H1 (cell line): ENCODE measurements around the gene KNDC1. TPM values are rescaled to one million over a fixed set of nuclear protein-coding genes. Genes with fewer than 3 reads are reported as not detected.

Experiments
- CTCF ChIA-PET: fragments of 300-600 bp; sonication (Branson Sonifier 250); formaldehyde crosslinking; loops from one replicate; lab custom pipeline; 2021; ENCODE audit not compliant: partially characterized antibody; lab: Charles Lee
- POLR2A ChIA-PET: fragments of 300-600 bp; sonication (Branson Sonifier 250); formaldehyde crosslinking; loops from one replicate; lab custom pipeline; 2021; ENCODE audit warnings: inconsistent platforms; ENCODE audit not compliant: partially characterized antibody; lab: Charles Lee
- DNase-seq, 2 experiments: peaks; one replicate each; pipeline versions ENCODE4 v3.0.0 to v3.0.0-alpha.2; 2010 to 2022; ENCODE audit warnings: low spot score in 2 of 2, low read depth in 1 of 2, mixed read lengths in 1 of 2
- FAIRE-seq: peaks from 2 replicates; lab custom pipeline; 2011; peaks lifted over from hg19 to GRCh38; lab: Jason Lieb, UNC
- H2AFZ ChIP-seq: 2 replicates; pipeline ENCODE4 v1.8.1; 2012; ENCODE audit warnings: low read length, inconsistent platforms
- H2AK5ac ChIP-seq: 2 replicates; pipeline ENCODE4 v1.6.1; 2013; ENCODE audit warnings: low read depth, low read length
- H2BK120ac ChIP-seq: replicated peaks from 2 replicates; pipeline ENCODE3; 2013; ENCODE audit warnings: low read depth, low read length, inconsistent platforms
- H2BK12ac ChIP-seq: 2 replicates; pipeline ENCODE4 v1.6.1; 2013; ENCODE audit warnings: low read depth, low read length
- H2BK15ac ChIP-seq: 2 replicates; pipeline ENCODE4 v1.6.1; 2013; ENCODE audit warnings: low read length
- H2BK20ac ChIP-seq: 2 replicates; pipeline ENCODE4 v1.6.1; 2013; ENCODE audit warnings: low read length
- H2BK5ac ChIP-seq: 2 replicates; pipeline ENCODE4 v1.6.1; 2013; ENCODE audit warnings: low read depth, low read length
- H3K14ac ChIP-seq: 2 replicates; pipeline ENCODE4 v1.6.1; 2013; ENCODE audit warnings: inconsistent platforms; ENCODE audit not compliant: insufficient read length
- H3K18ac ChIP-seq: 2 replicates; pipeline ENCODE4 v1.6.1; 2013; ENCODE audit warnings: low read length; ENCODE audit errors: extremely low read depth
- H3K23ac ChIP-seq: 2 replicates; pipeline ENCODE4 v1.6.1; 2013; ENCODE audit warnings: inconsistent platforms; ENCODE audit not compliant: insufficient read length
- H3K23me2 ChIP-seq: 2 replicates; pipeline ENCODE4 v1.6.1; 2013; ENCODE audit warnings: low read depth, low read length
- H3K27ac ChIP-seq: 2 replicates; pipeline ENCODE4 v1.6.1; 2011; ENCODE audit warnings: low read depth, low read length, inconsistent platforms
- H3K27me3 ChIP-seq, 4 experiments: replicated peaks in 1 of 4; 1 replicate in 1 of 4; 2 replicates in 3 of 4; pipeline versions ENCODE4 v1.6.1 to v1.8.1; 2011 to 2013; ENCODE audit warnings: low read length in 3 of 4, mild to moderate bottlenecking in 3 of 4, inconsistent platforms in 2 of 4, mixed read lengths in 2 of 4, moderate library complexity in 1 of 4; ENCODE audit not compliant: control insufficient read depth in 3 of 4, insufficient read depth in 3 of 4; ENCODE audit errors: extremely low read depth in 1 of 4
- H3K36me3 ChIP-seq, 4 experiments: 2 replicates each; pipeline versions ENCODE4 v1.6.1 to v1.8.1; 2011 to 2013; ENCODE audit warnings: mild to moderate bottlenecking in 4 of 4, low read length in 3 of 4, moderate library complexity in 2 of 4, control low read depth in 1 of 4, inconsistent platforms in 1 of 4; ENCODE audit not compliant: insufficient read depth in 4 of 4, control insufficient read depth in 2 of 4
- H3K4ac ChIP-seq: replicated peaks from 2 replicates; pipeline ENCODE3; 2013; ENCODE audit warnings: low read length, low read depth, mixed read lengths, inconsistent platforms; ENCODE audit not compliant: insufficient read length
- H3K4me1 ChIP-seq, 4 experiments: replicated peaks in 1 of 4; 1 replicate in 1 of 4; 2 replicates in 3 of 4; pipeline versions ENCODE4 v1.6.1 to v1.8.1; 2011 to 2013; ENCODE audit warnings: low read length in 3 of 4, inconsistent platforms in 2 of 4, mixed read lengths in 1 of 4; ENCODE audit not compliant: insufficient read depth in 4 of 4, control insufficient read depth in 3 of 4
- H3K4me2 ChIP-seq, 2 experiments: 2 replicates each; pipeline versions ENCODE4 v1.6.1 to v1.8.1; 2011 to 2013; ENCODE audit warnings: low read depth in 2 of 2, low read length in 2 of 2, control low read depth in 1 of 2, inconsistent platforms in 1 of 2, mild to moderate bottlenecking in 1 of 2; ENCODE audit not compliant: insufficient read depth in 1 of 2
- H3K4me3 ChIP-seq, 4 experiments: fragments of 200-600, 300-600 bp in 1 of 4; sonication (generic), shearing (Covaris generic), sonication (Bioruptor Twin) in 1 of 4; 2 replicates each; pipeline versions ENCODE4 v1.5.1 to v1.8.1; 2011 to 2016; ENCODE audit warnings: low read length in 4 of 4, low read depth in 3 of 4, control low read depth in 2 of 4, inconsistent platforms in 2 of 4, mild to moderate bottlenecking in 2 of 4, mixed read lengths in 1 of 4, moderate library complexity in 1 of 4; ENCODE audit not compliant: insufficient read depth in 2 of 4; ENCODE audit errors: extremely low read depth in 1 of 4
- H3K56ac ChIP-seq: replicated peaks from 2 replicates; pipeline ENCODE3; 2013; ENCODE audit warnings: low read depth, mild to moderate bottlenecking, mixed read lengths, low read length, inconsistent platforms; ENCODE audit not compliant: insufficient read length
- H3K79me1 ChIP-seq: 2 replicates; pipeline ENCODE4 v1.6.1; 2013; ENCODE audit warnings: low read depth, low read length, control low read depth
- H3K79me2 ChIP-seq, 2 experiments: 2 replicates each; pipeline versions ENCODE4 v1.6.1 to v1.8.1; 2012 to 2013; ENCODE audit warnings: low read length in 2 of 2, mild to moderate bottlenecking in 2 of 2, inconsistent platforms in 1 of 2; ENCODE audit not compliant: insufficient read depth in 2 of 2, control insufficient read depth in 1 of 2
- H3K9ac ChIP-seq, 4 experiments: replicated peaks in 1 of 4; 1 replicate in 1 of 4; 2 replicates in 3 of 4; pipeline versions ENCODE4 v1.6.1 to v1.8.1; 2011 to 2013; ENCODE audit warnings: low read depth in 3 of 4, low read length in 3 of 4, control low read depth in 2 of 4, mild to moderate bottlenecking in 2 of 4, moderate library complexity in 2 of 4, inconsistent platforms in 1 of 4; ENCODE audit errors: extremely low read depth in 1 of 4
- H3K9me3 ChIP-seq, 2 experiments: 2 replicates each; pipeline versions ENCODE4 v1.6.1 to v1.8.1; 2012 to 2013; ENCODE audit warnings: mild to moderate bottlenecking in 2 of 2, moderate library complexity in 2 of 2, control low read depth in 1 of 2, inconsistent platforms in 1 of 2, low read depth in 1 of 2, low read length in 1 of 2, mixed read lengths in 1 of 2; ENCODE audit not compliant: insufficient read depth in 2 of 2
- H4K20me1 ChIP-seq, 2 experiments: replicated peaks in 1 of 2; 2 replicates each; pipeline versions ENCODE3 to v1.8.1; 2011 to 2013; ENCODE audit warnings: inconsistent platforms in 2 of 2, low read length in 2 of 2, mild to moderate bottlenecking in 1 of 2; ENCODE audit not compliant: insufficient read depth in 2 of 2, control insufficient read depth in 1 of 2
- H4K5ac ChIP-seq: 2 replicates; pipeline ENCODE4 v1.6.1; 2013; ENCODE audit warnings: low read length, low read depth, mixed read lengths, inconsistent platforms; ENCODE audit not compliant: insufficient read length
- H4K8ac ChIP-seq: 2 replicates; pipeline ENCODE4 v1.8.0; 2013; ENCODE audit warnings: mild to moderate bottlenecking, moderate library complexity, low read length, inconsistent platforms; ENCODE audit not compliant: insufficient read depth; ENCODE audit errors: extremely low read depth
- H4K91ac ChIP-seq: replicated peaks from 2 replicates; pipeline ENCODE3; 2013; ENCODE audit warnings: low read length, mixed read lengths, inconsistent platforms; ENCODE audit not compliant: insufficient read length
- ASH2L ChIP-seq: fragments of 200-600, 300-600 bp; sonication (generic); IDR thresholded peaks from one replicate; pipeline ENCODE4 v1.7.1; 2017; ENCODE audit warnings: low read length
- KDM4A ChIP-seq: IDR thresholded peaks from one replicate; pipeline ENCODE4 v1.7.1; 2012; ENCODE audit warnings: low read depth, mild to moderate bottlenecking, moderate library complexity, low read length, inconsistent platforms; ENCODE audit not compliant: severe bottlenecking
- MAX ChIP-seq: IDR thresholded peaks from 2 replicates; pipeline ENCODE4 v1.6.1; 2012; ENCODE audit warnings: inconsistent platforms
- NRF1 ChIP-seq: IDR thresholded peaks from 2 replicates; pipeline ENCODE4 v1.6.1; 2011; ENCODE audit warnings: mild to moderate bottlenecking, low read depth, low read length, improper control_type of control experiment
- SP2 ChIP-seq: IDR thresholded peaks from 2 replicates; pipeline ENCODE4 v1.6.1; 2012; ENCODE audit warnings: mild to moderate bottlenecking, low read length, inconsistent platforms
- WGBS, 2 experiments: shearing (Covaris generic) in 1 of 2; methylation state at CpG; one replicate each; pipeline versions ENCODE4 v1.1.6 to v1.1.7; 2013 to 2015; ENCODE audit warnings: low lambda C conversion rate in 2 of 2, mixed read lengths in 2 of 2, inconsistent platforms in 1 of 2, low coverage in 1 of 2, missing lambda C conversion rate in 1 of 2; ENCODE audit not compliant: insufficient replicate concordance in 2 of 2, insufficient coverage in 1 of 2, insufficient read length in 1 of 2; ENCODE audit errors: extremely low coverage in 1 of 2, missing lambda C conversion rate in 1 of 2; 5-methylcytosine and 5-hydroxymethylcytosine counted together
- polyA plus RNA-seq, 7 experiments: library from polyadenylated mRNA; depleted of rRNA in 3 of 7; stranded (reverse) in 5 of 7; unstranded in 2 of 7; fragments of >200 nt in 5 of 7; fragments of 200-250 nt in 2 of 7; gene quantifications; 1 replicate in 5 of 7; 2 replicates in 1 of 7; 4 replicates in 1 of 7; pipeline versions ENCODE4 v1.2.1 to v1.2.3, GENCODE V29; 2011 to 2013; ENCODE audit warnings: missing spikeins in 2 of 7, mixed read lengths in 2 of 7
- total RNA-seq: library from RNA; stranded (reverse); fragmentation: NEBNext Ultra II Directional; extraction: Animal tissue kit (Norgen Biotek cat#: 25700); gene quantifications from 2 replicates; pipeline ENCODE4 v1.2.1, GENCODE V29; 2021
- TF ChIP-seq, protein P1 (sequence below): IDR thresholded peaks from 2 replicates; pipeline ENCODE4 v1.6.1; 2012; ENCODE audit warnings: low read length, inconsistent platforms

The KNDC1 gene
- total and polyA plus RNA-seq, 2 of the 8 experiments (the other 6 are each of a cell fraction or from before 2014, with no cell fraction given) = 7.5 to 16.7 TPM

GRCh38 chr10:133207627-133208026, 47.6 kb downstream of the KNDC1 start:
- Histone ChIP-seq H3K36me3 (peaks cover 0 to 6% (median 0%) of the 10 kb centered on the region in 4 experiments; a peak in 3 of 8 replicates), H3K79me1 (no peaks in the 10 kb centered on the region), H3K4me3 (no peak overlapping the region), H3K9ac (no peak overlapping the region), H3K4ac (no peak overlapping the region), H3K4me1 (no peaks in the 10 kb centered on the region), H2BK20ac (no peak overlapping the region), H4K8ac (no peak overlapping the region), H3K27ac (no peak overlapping the region), H3K79me2 (no peaks in the 10 kb centered on the region), H4K91ac (no peak overlapping the region), H4K20me1 (peaks cover 2 to 12% of the 10 kb centered on the region in 2 experiments), H2AK5ac (no peak overlapping the region), H2BK12ac (no peak overlapping the region), H2BK120ac (no peak overlapping the region), H2BK15ac (no peak overlapping the region), H2BK5ac (no peak overlapping the region), H2AFZ (no peak overlapping the region), H3K14ac (no peak overlapping the region), H3K18ac (no peak overlapping the region; the same call in 1 of the 2 replicates), H3K23ac (no peak overlapping the region), H4K5ac (no peak overlapping the region), H3K27me3 (no peaks in the 10 kb centered on the region; a peak in 1 of 7 replicates), H3K4me2 (no peak overlapping the region), H3K56ac (no peak overlapping the region), H3K9me3 (no peaks in the 10 kb centered on the region; a peak in 1 of 4 replicates), H3K23me2 (peaks cover 8% of the 10 kb centered on the region)
- no peak for FAIRE-seq
- no peak for DNase-seq
- TF ChIP-seq SP2 (no peak), ASH2L (no peak), NRF1 (no peak), MAX (no peak), KDM4A (no peak)
- TF ChIP-seq, protein P1, sequence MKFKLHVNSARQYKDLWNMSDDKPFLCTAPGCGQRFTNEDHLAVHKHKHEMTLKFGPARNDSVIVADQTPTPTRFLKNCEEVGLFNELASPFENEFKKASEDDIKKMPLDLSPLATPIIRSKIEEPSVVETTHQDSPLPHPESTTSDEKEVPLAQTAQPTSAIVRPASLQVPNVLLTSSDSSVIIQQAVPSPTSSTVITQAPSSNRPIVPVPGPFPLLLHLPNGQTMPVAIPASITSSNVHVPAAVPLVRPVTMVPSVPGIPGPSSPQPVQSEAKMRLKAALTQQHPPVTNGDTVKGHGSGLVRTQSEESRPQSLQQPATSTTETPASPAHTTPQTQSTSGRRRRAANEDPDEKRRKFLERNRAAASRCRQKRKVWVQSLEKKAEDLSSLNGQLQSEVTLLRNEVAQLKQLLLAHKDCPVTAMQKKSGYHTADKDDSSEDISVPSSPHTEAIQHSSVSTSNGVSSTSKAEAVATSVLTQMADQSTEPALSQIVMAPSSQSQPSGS = no peak
- 90% methylated on average over 16 of the region's 17 CpGs; no CpG with 5 or more reads in 1 of the 2 experiments for WGBS, 2 experiments
- ChIA-PET POLR2A (interaction anchor here (1.2 to 2.6 kb wide), 3 partner anchors 10 to 56 kb away, joined by 3 to 11 read pairs (median 4); no protein-coding TSS in a partner anchor), CTCF (interaction anchor here (2.3 to 2.6 kb wide), 2 partner anchors 11 to 64 kb away, joined by 8 read pairs; no protein-coding TSS in a partner anchor)
